Stomach (tissue), 9 donors: ENCODE data around the gene AMBP. TPM values are rescaled to one million over a fixed set of nuclear protein-coding genes. Genes with fewer than 3 reads are reported as not detected.
"Not testable (repeated sequence)": the region's sequence is repeated elsewhere in the genome, so short reads cannot be mapped to it uniquely, and the experiment has no call there.

Experiments
- DNase-seq, 2 donors: peaks; one replicate each; pipeline versions ENCODE4 v3.0.0 to v3.0.0-alpha.2; 2013 to 2019
- H3K27ac ChIP-seq, 5 donors: fragments of 200-600 bp in 4 of 5; sonication (generic) in 4 of 5; one replicate each; pipeline ENCODE4 v1.5.1; 2013 to 2019; ENCODE audit warnings: mild to moderate bottlenecking in 1 of 5, moderate library complexity in 1 of 5
- H3K27me3 ChIP-seq, 3 donors: fragments of 200-600 bp; sonication (generic); one replicate each; pipeline ENCODE4 v1.5.1; 2017 to 2019; ENCODE audit warnings: mixed run types in 1 of 3
- H3K36me3 ChIP-seq, 4 donors: fragments of 200-600 bp; sonication (generic); 1 replicate in 3 of 4; 2 replicates in 1 of 4; pipeline ENCODE4 v1.5.1; 2016 to 2019
- H3K4me1 ChIP-seq, 4 donors: fragments of 200-600 bp; sonication (generic); one replicate each; pipeline ENCODE4 v1.5.1; 2016 to 2019
- H3K4me3 ChIP-seq, 4 donors: fragments of 200-600 bp; sonication (generic) in 3 of 4; one replicate each; pipeline ENCODE4 v1.5.1; 2016 to 2019; ENCODE audit warnings: mild to moderate bottlenecking in 1 of 4
- H3K9me3 ChIP-seq, 4 donors: fragments of 200-600 bp; sonication (generic); one replicate each; pipeline ENCODE4 v1.5.1; 2016 to 2019
- EP300 ChIP-seq: sonication (generic); formaldehyde crosslinking; IDR thresholded peaks from one replicate; pipeline ENCODE4 v1.6.1; 2017; ENCODE audit warnings: antibody characterized with exemption
- POLR2A ChIP-seq, 4 donors: fragments of 450-650 bp; IDR thresholded peaks; one replicate each; pipeline ENCODE4 v1.6.1; 2016; ENCODE audit warnings: antibody characterized with exemption in 4 of 4, control low read depth in 2 of 4, mild to moderate bottlenecking in 1 of 4, moderate library complexity in 1 of 4
- POLR2AphosphoS5 ChIP-seq, 3 donors: sonication (generic); formaldehyde crosslinking; IDR thresholded peaks; one replicate each; pipeline ENCODE4 v1.6.1; 2016; ENCODE audit warnings: antibody characterized with exemption in 3 of 3
- WGBS, 5 donors: extraction: QIAGEN DNeasy Blood & Tissue Kit in 3 of 5; methylation state at CpG; one replicate each; pipeline versions ENCODE4 v1.1.5 to v1.1.7; 2013 to 2018; 5-methylcytosine and 5-hydroxymethylcytosine counted together
- intact Hi-C: fragments of 100-400 bp; cut with DNase I; formaldehyde crosslinking; loops from one replicate; pipeline ENCODE4 v1.15.1; 2023; ENCODE audit warnings: low total_unique reads
- polyA plus RNA-seq, 3 donors: library from polyadenylated mRNA; stranded (reverse); fragments of 200-250 nt; gene quantifications; one replicate each; pipeline ENCODE4 v1.2.3, GENCODE V29; 2013
- total RNA-seq, 5 donors: library from RNA; depleted of rRNA; stranded (reverse); fragments of >200 nt; gene quantifications; one replicate each; pipeline versions ENCODE4 v1.1.0 to v1.2.3, GENCODE V29; 2014 to 2016
- TF ChIP-seq, protein P1 (sequence below), 7 experiments: fragments of 450-650 bp in 4 of 7; fragments of 200-600 bp in 3 of 7; sonication (generic) in 3 of 7; IDR thresholded peaks; one replicate each; pipeline ENCODE4 v1.5.1; 2016 to 2019; ENCODE audit warnings: antibody characterized with exemption in 7 of 7, control low read depth in 2 of 7, mild to moderate bottlenecking in 1 of 7
- donor health status: healthy with polysubstance abuse.
- donor health status: Bipolar disorder and iron deficiency.
- donor health status: healthy.

Gene AMBP
- total and polyA plus RNA-seq, 8 donors, result 0.89 to 3.3 (median 2.5) TPM; not detected in 2

DNA sequence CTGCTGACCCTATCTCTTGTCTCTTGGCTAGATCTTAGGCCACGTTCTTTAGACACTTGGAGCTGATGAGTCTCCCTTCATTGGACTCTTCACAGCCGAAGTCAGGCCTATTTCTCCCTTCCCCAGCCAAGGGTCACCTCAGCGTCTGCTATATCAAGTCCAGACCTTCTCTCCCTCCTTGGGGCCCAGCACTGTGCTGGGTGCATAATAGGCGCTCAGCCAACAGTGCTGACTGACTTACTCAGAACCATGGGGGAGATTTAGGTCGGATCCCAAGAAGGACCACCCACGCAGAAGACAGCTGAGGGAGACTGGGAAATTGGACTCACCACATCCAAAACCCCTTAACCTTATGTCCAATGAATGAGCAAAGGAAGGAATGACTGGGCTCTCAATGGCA is 5.6 kb upstream of the AMBP start:
- H3K9me3 ChIP-seq, result no peaks in the 10 kb centered on the region
- no peaks in the 10 kb centered on the region for H3K27me3 ChIP-seq
- TF ChIP-seq POLR2A (IDR thresholded peaks at IDR 0.05) (no peak), EP300 (no peak), POLR2AphosphoS5 (IDR thresholded peaks at IDR 0.05) (no peak)
- TF ChIP-seq, protein P1, sequence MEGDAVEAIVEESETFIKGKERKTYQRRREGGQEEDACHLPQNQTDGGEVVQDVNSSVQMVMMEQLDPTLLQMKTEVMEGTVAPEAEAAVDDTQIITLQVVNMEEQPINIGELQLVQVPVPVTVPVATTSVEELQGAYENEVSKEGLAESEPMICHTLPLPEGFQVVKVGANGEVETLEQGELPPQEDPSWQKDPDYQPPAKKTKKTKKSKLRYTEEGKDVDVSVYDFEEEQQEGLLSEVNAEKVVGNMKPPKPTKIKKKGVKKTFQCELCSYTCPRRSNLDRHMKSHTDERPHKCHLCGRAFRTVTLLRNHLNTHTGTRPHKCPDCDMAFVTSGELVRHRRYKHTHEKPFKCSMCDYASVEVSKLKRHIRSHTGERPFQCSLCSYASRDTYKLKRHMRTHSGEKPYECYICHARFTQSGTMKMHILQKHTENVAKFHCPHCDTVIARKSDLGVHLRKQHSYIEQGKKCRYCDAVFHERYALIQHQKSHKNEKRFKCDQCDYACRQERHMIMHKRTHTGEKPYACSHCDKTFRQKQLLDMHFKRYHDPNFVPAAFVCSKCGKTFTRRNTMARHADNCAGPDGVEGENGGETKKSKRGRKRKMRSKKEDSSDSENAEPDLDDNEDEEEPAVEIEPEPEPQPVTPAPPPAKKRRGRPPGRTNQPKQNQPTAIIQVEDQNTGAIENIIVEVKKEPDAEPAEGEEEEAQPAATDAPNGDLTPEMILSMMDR (IDR thresholded peaks at IDR 0.05), result no peak
- H3K4me3 ChIP-seq, result no peak overlapping the region
- WGBS, 5 donors, result 86 to 93% (median 89%) methylated on average over 6 of the region's 6 CpGs
- H3K36me3 ChIP-seq, result no peaks in the 10 kb centered on the region
- no peak overlapping the region for H3K27ac ChIP-seq
- intact Hi-C loops, result no loop called here
- no peak for DNase-seq
- H3K4me1 ChIP-seq, result peaks cover 23 to 44% (median 33%) of the 10 kb centered on the region in 4 donors

DNA sequence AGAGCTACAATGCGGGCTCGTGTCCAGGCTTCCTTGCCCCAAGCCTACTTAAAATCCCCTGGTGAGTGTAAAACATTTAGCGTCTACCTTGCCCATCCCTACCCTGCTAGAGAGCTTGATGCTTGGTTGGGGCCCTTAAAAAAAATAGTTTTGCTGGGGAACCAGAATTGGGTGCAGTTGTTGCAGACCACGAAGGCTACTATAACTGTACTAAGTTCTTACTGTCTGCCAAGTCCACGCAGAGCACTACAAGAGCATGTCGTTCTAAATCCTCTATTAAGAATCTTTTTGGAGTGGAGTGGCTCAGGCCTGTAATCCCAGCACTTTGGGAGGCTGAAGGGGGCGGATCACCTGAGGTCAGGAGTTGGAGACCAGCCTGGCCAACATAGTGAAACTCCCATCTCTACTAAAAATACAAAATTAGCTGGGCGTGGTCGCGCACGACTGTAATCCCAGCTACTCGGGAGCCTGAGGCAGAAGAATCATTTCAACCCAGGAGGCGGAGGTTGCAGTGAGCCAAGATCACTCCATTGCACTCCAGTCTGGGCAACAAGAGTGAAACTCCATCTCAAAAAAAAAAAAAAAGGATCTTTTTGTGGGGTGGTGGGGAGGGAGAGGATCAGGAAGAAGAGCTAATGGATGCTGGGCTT is 4.8 kb upstream of the AMBP start:
- Histone ChIP-seq H3K4me1 (peaks cover 31 to 52% (median 40%) of the 10 kb centered on the region in 4 donors), H3K27ac (peak overlapping the region in 1 of 5 donors; percentile 80)
- TF ChIP-seq, protein P1 (IDR thresholded peaks at IDR 0.05), result peak in 1 of 7 experiments; percentile 1
- DNase-seq, intact Hi-C loops, H3K9me3 ChIP-seq, H3K4me3 ChIP-seq, H3K27me3 ChIP-seq, H3K36me3 ChIP-seq: not testable (repeated sequence)
- 43 to 48% (median 46%) methylated on average over 12 to 13 of the region's 13 CpGs for WGBS, 5 donors

DNA sequence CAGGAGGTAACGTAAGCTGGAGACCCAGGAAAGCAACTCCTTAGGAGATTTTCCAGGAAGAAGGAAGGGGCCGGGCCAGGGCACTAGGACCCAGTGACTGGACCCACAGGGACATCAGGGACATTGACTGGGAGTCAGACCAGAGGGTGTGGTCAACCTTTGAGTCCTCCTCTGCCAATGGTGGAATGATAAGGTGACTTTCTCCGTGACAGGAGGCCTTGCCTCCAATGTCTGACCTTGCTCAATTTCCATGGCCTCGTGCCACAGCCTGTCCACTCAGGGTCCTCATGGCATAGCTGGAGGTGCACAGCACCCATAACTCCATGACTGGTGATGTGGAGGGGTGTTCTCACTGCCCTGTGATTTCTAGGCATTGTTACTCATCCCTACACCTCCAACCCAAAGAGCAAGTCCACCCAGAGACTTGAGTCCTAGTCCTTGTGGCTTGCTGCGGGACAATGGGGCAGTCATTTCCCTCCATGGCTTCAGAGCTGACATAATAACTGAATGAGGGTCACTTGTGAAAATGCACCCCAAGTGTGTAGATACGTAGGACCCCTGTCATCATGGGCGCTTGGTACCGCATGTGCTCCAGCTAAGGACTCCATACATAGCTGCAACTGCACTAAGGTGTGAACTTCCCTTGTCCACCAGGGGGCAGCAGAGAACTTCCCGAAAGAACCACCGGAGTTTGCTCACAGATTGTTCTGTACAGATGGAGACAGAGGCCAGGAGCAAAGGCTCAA is 4.1 kb upstream of the AMBP start:
- Histone ChIP-seq H3K36me3 (no peaks in the 10 kb centered on the region), H3K9me3 (no peaks in the 10 kb centered on the region), H3K4me1 (peaks cover 38 to 59% (median 47%) of the 10 kb centered on the region in 4 donors), H3K27me3 (peaks cover 0 to 5% (median 0%) of the 10 kb centered on the region in 3 donors), H3K27ac (peak overlapping the region; percentile 70 to 80 (median 74)), H3K4me3 (no peak overlapping the region)
- TF ChIP-seq, protein P1 (IDR thresholded peaks at IDR 0.05), result peak in 6 of 7 experiments; percentile 84 to 94 (median 89)
- TF ChIP-seq EP300 (no peak), POLR2AphosphoS5 (IDR thresholded peaks at IDR 0.05) (peak in 1 of 3 donors; percentile 72)
- intact Hi-C loops, result no loop called here
- WGBS, 5 donors, result 24 to 32% (median 28%) methylated on average over 8 to 10 of the region's 10 CpGs
- DNase-seq, result peak; percentile 94 to 96

DNA sequence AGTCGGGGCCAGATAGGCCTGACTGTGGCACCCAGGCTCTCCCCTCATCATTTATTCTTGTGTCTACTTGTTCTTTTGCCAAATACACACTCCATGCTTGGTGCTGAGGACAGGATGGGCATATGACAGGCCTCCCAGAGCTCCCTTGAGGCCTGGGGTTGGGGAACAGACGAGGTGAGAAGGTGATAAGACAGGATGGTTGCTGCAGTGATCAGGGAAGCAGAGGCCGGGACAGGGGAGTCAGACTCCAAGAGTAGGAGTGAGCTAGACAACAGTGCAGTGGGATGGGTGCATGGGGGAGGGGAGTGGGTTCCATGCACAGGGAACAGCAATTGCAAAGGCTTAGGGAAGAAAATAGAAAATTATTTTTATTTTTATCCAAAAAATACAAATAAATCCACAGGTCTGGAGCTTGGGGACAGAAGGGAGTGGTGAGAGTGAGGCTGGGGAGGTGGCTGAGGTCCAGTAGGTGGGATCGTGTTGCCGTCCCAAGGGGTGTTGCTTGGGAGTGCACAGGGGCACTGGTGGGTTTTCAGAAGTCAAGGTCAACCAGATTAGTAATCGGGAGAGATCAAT is 3.4 kb upstream of the AMBP start:
- H3K4me3 ChIP-seq, result no peak overlapping the region
- peak overlapping the region; percentile 70 to 80 (median 74) for H3K27ac ChIP-seq
- TF ChIP-seq POLR2AphosphoS5 (IDR thresholded peaks at IDR 0.05), result no peak
- TF ChIP-seq POLR2A (IDR thresholded peaks at IDR 0.05), result no peak
- no peak for TF ChIP-seq EP300
- TF ChIP-seq, protein P1 (IDR thresholded peaks at IDR 0.05), result no peak
- intact Hi-C loops, result no loop called here
- H3K27me3 ChIP-seq, result peaks cover 0 to 7% (median 0%) of the 10 kb centered on the region in 3 donors
- H3K4me1 ChIP-seq, result peaks cover 39 to 60% (median 49%) of the 10 kb centered on the region in 4 donors
- peak in 1 of 2 donors; percentile 32 for DNase-seq
- no peaks in the 10 kb centered on the region for H3K9me3 ChIP-seq
- no peaks in the 10 kb centered on the region for H3K36me3 ChIP-seq
- 33 to 55% (median 46%) methylated on average over 6 of the region's 6 CpGs for WGBS, 5 donors
